Psoas muscle (tissue), 8 donors: Measurements from ENCODE around the gene LGR5. TPM values are rescaled to one million over a fixed set of nuclear protein-coding genes. Genes with fewer than 3 reads are reported as not detected.

Source experiments
- ATAC-seq, 4 donors: fragments of 200-7000 bp; cut with Tn5 transposase; one replicate each; pipeline ENCODE4 v1.9.1; 2020; ENCODE audit warnings: moderate library complexity in 3 of 4, mild to moderate bottlenecking in 2 of 4
- DNase-seq, 2 donors: peaks; one replicate each; pipeline ENCODE4 v3.0.0-alpha.2; 2020
- H3K27ac ChIP-seq: fragments of 200-600 bp; one replicate; pipeline ENCODE4 v1.8.0; 2022
- H3K27me3 ChIP-seq, 3 donors: fragments of 200-600 bp in 1 of 3; one replicate each; pipeline versions ENCODE4 v1.6.1 to v1.8.0; 2013 to 2022; ENCODE audit warnings: low read length in 2 of 3, mild to moderate bottlenecking in 2 of 3, moderate library complexity in 1 of 3; ENCODE audit not compliant: insufficient read depth in 3 of 3
- H3K36me3 ChIP-seq, 2 donors: fragments of 200-600 bp in 1 of 2; one replicate each; pipeline versions ENCODE4 v1.6.1 to v1.8.0; 2013 to 2022; ENCODE audit warnings: low read depth in 1 of 2, mild to moderate bottlenecking in 1 of 2, moderate library complexity in 1 of 2; ENCODE audit not compliant: insufficient read depth in 1 of 2
- H3K4me1 ChIP-seq: fragments of 200-600 bp; one replicate; pipeline ENCODE4 v1.8.0; 2022
- H3K4me3 ChIP-seq: fragments of 200-600 bp; one replicate; pipeline ENCODE4 v1.8.0; 2022; ENCODE audit warnings: mild to moderate bottlenecking
- H3K9me3 ChIP-seq: fragments of 200-600 bp; one replicate; pipeline ENCODE4 v1.8.0; 2022
- CTCF ChIP-seq: fragments of 200-600 bp; IDR thresholded peaks from one replicate; pipeline ENCODE4 v1.8.0; 2022; ENCODE audit warnings: antibody characterized with exemption
- WGBS, 3 donors: extraction: QIAGEN DNeasy Blood & Tissue Kit; methylation state at CpG; one replicate each; pipeline versions ENCODE4 v1.1.6 to v1.1.7; 2013; 5-methylcytosine and 5-hydroxymethylcytosine counted together
- intact Hi-C, 2 donors: fragments of 100-400 bp; cut with DNase I; formaldehyde crosslinking; loops; one replicate each; pipeline versions ENCODE4 v1.11.0 to v1.14.2; 2022
- polyA plus RNA-seq, 3 donors: library from polyadenylated mRNA; stranded (reverse); fragments of 200-250 nt; gene quantifications; one replicate each; pipeline ENCODE4 v1.2.3, GENCODE V29; 2013
- total RNA-seq, 4 donors: library from RNA; stranded (reverse); fragmentation: NEBNext Ultra II Directional in 2 of 4; extraction: Animal tissue kit (Norgen Biotek cat#: 25700) in 2 of 4; gene quantifications; one replicate each; pipeline versions ENCODE4 v1.2.1 to v1.2.4, GENCODE V29; 2021 to 2023
- donor health status: healthy with polysubstance abuse.
- donor health status: DM: no; HTN: no; CAD: no; lungs with moderate emphysema.
- donor health status: Bipolar disorder and iron deficiency.
- donor health status: healthy.
- donor health status: DM: yes; HTN: yes; CAD: no.
- donor health status: DM: no; HTN: no; CAD: no.
- donor health status: DM: no; HTN: no; CAD: no.
- donor health status: DM: yes; HTN: yes; CAD: no.

LGR5 gene
- total and polyA plus RNA-seq, 7 donors = 0.04 to 19.5 (median 4.9) TPM

DNA sequence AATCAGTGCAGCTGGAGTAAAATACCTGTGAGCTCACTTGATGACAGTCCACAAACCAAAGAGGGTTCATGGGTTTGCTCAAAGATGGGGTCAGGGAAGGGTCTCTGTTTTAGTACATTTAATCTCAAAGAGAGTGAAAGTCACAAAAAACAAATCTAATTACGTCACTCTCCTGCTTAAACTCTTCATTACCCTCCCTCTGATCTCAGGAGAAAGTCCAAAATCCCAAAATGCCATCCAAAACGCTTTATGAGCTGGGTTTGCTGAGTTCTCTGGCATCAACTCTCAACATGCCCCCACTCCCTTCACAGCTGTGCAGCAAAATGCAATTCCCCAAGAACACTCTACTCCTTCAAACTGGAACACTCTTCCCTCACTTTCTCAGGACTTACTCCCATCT, 40.4 kb upstream of the LGR5 start:
- 40 to 50% (median 50%) methylated on average over 2 of the region's 2 CpGs for WGBS, 3 donors
- Histone ChIP-seq H3K27me3 (peaks cover 0 to 4% (median 0%) of the 10 kb centered on the region in 3 donors), H3K4me1 (no peaks in the 10 kb centered on the region), H3K9me3 (peaks cover 4% of the 10 kb centered on the region), H3K36me3 (no peaks in the 10 kb centered on the region), H3K27ac (no peak overlapping the region), H3K4me3 (no peak overlapping the region)
- ATAC-seq (no peak), DNase-seq (no peak)
- no peak for TF ChIP-seq CTCF
- intact Hi-C loops = loop anchor here (10.0 kb wide), 3 partner anchors 184 to 664 kb away; no protein-coding TSS in a partner anchor

GRCh38 chr12:71400481-71400880, 39.1 kb upstream of the LGR5 start:
- no peak for TF ChIP-seq CTCF
- H3K4me3 ChIP-seq = no peak overlapping the region
- H3K36me3 ChIP-seq = no peaks in the 10 kb centered on the region
- no peak overlapping the region for H3K27ac ChIP-seq
- WGBS, 3 donors = 69 to 82% (median 77%) methylated on average over 2 of the region's 2 CpGs
- peaks cover 4% of the 10 kb centered on the region for H3K9me3 ChIP-seq
- ATAC-seq (no peak), DNase-seq (no peak)
- H3K27me3 ChIP-seq = peaks cover 0 to 4% (median 0%) of the 10 kb centered on the region in 3 donors
- no peaks in the 10 kb centered on the region for H3K4me1 ChIP-seq
- intact Hi-C loops = no loop called here

GRCh38 chr12:71405884-71406283, 33.7 kb upstream of the LGR5 start:
- WGBS, 3 donors = 88 to 95% (median 93%) methylated on average over 1 of the region's 1 CpG
- Histone ChIP-seq H3K27me3 (peaks cover 0 to 4% (median 0%) of the 10 kb centered on the region in 3 donors), H3K4me3 (no peak overlapping the region), H3K4me1 (no peaks in the 10 kb centered on the region), H3K9me3 (peaks cover 14% of the 10 kb centered on the region), H3K36me3 (no peaks in the 10 kb centered on the region), H3K27ac (no peak overlapping the region)
- intact Hi-C loops = no loop called here
- no peak for TF ChIP-seq CTCF
- no peak for ATAC-seq
- DNase-seq = no peak

DNA sequence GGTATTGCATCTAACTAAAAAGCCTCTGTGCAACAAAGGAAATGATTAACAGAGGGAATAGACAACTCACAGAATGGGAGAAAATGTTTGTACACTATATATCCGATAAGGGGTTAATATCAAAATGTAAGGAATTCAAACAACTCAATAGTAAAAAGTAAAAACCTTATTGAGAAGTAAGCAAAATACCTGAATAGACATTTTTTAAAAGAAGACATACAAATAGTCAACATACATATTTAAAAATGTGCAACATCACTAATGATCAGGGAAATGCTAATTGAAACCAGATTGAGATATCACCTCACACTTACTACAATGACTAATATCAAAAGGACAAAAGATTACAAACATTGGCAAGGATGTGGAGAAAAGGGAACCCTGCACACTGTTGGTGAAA, 31.9 kb upstream of the LGR5 start:
- no peak overlapping the region for H3K27ac ChIP-seq
- peaks cover 15% of the 10 kb centered on the region for H3K9me3 ChIP-seq
- no peaks in the 10 kb centered on the region for H3K36me3 ChIP-seq
- H3K4me3 ChIP-seq = no peak overlapping the region
- intact Hi-C loops = no loop called here
- 93 to 95% (median 93%) methylated on average over 1 of the region's 1 CpG for WGBS, 3 donors
- ATAC-seq (no peak), DNase-seq (no peak)
- H3K4me1 ChIP-seq = no peaks in the 10 kb centered on the region
- peaks cover 0 to 4% (median 0%) of the 10 kb centered on the region in 3 donors for H3K27me3 ChIP-seq
- no peak for TF ChIP-seq CTCF

DNA sequence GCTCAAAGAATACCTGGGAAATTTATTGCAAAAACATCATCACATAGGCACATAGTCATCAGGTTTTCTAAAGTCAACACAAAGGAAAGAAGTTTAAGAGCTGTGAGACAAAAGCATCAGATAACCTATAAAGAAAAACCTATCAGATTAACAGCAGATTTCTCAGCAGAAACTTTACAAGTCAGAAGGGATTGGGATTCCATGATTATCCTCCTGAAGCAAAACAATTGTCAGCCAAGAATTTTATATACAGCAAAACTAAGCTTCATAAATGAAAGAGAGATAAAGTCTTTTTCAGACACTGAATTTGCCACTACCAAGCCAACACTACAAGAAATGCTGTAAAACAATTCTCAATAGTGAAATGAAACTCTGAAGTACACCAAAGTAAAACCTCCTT, 28.8 kb upstream of the LGR5 start:
- no peak overlapping the region for H3K27ac ChIP-seq
- H3K27me3 ChIP-seq = no peaks in the 10 kb centered on the region
- H3K4me3 ChIP-seq = no peak overlapping the region
- peaks cover 15% of the 10 kb centered on the region for H3K9me3 ChIP-seq
- TF ChIP-seq CTCF = no peak
- no peaks in the 10 kb centered on the region for H3K36me3 ChIP-seq
- no peak for ATAC-seq
- intact Hi-C loops = loop anchor here in 1 of 2 donors (10.0 kb wide), 1 partner anchor 144 kb away; no protein-coding TSS in a partner anchor
- H3K4me1 ChIP-seq = no peaks in the 10 kb centered on the region
- DNase-seq = no peak
